ENCODE data around the gene CD200. TPM values are rescaled to one million over a fixed set of nuclear protein-coding genes. Genes with fewer than 3 reads are reported as not detected.
A peak's percentile ranks its signal among the peaks of the same experiment; 100 is the strongest.

Gene CD200, protein sequence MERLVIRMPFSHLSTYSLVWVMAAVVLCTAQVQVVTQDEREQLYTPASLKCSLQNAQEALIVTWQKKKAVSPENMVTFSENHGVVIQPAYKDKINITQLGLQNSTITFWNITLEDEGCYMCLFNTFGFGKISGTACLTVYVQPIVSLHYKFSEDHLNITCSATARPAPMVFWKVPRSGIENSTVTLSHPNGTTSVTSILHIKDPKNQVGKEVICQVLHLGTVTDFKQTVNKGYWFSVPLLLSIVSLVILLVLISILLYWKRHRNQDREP
- not detected in 2 replicates for total RNA-seq (2014; rRNA removed; shearing (Covaris generic))
- polyA plus RNA-seq (2015; cell fraction: cytosol; rRNA removed) = 0.21 and 0.30 TPM in 2 replicates
- polyA plus RNA-seq (2015; cell fraction: nucleus; rRNA removed) = 0.10 and 0.16 TPM in 2 replicates

DNA sequence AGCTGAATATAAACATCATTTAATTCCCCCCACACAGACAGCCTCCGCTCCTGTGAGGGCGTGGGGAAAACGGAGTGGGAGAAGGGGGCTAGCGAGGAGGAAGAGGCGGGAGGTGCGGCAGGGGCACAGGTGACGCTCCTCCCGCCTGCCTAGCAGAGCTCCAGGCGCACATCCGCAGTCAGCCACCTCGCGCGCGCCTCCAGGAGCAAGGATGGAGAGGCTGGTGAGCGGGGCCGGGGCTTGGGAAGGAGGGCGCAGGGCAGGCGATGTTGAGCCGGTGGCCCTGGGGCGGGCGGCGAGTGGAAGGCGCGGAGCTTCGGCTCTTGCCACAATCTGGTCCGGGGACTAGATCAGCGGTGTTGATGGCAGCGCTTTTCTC is at the start of gene CD200:
Gene CD200 (plus strand): TSS at position 155 of the 379 bp plus-strand sequence. CDS start 57 bp downstream, at position 212.
- no peak for DNase-seq (ENCODE audit: low read depth)

DNA sequence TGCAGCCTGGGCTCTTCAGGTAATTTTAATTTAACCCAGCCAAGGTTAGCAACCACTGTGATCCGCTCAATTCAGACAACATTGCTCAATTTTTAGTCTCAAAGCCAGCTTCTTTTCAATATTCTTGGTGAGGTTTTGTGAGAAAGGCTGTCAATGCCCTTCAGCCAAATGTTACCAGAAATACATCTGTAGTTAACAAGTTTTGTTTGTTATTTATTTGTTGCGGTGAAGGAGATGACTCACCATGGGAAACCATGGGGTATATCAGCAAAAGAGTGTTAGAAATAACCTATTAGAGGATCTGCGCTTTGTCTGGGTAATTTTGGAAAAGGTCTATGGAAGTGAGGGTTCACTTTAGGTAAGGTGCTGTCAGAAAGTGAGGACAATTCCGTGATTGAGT is 43.9 kb upstream of the CD200 start:
- DNase-seq (ENCODE audit: low read depth) = no peak

DNA sequence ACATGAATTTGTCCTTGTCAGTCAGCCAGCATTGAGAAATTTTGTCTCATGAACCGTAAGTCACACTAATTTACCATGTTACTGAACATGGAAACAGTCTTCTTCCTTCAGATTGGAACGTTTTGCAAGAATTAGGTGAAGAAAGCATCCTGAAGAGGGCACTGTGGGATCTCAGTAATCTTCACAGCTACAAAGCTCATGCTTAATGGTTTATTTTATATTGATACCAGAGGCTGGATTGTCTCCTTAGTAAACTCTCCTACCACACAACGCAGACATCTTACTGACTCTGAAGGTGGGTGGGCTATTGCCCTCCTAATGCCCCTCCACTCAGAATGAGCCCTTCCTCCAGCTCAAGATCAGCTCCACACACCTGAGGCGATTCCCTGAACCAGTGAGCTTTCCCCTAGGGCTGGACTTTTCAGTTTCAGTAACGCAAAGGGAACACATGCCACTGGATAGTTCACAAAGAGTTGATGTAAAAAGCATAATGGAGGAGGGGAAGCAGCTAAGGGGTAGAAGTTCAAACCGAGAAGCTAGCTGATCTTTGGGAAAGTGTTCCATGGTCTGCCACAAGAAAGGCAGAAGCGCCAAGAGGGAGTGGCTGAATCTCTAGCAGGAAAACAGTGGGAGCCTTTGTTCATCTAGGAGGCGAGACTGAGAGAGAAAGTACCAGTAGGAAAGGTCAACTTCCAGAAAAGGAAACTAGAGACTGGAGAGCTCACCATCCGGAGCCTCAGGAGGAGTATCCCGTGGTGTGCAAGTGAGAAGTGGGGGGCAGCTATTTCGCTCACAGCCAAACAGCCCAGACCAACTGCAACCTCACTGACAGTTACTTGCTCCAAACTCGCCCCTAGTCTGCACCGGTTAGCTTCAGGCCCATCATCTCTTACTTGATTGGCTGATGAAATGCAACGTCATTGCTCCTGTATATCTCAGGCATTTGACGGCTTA is 39.3 kb upstream of the CD200 start, which contains the start of gene SLC9C1:
Gene SLC9C1 (minus strand): TSS at position 849 of the 954 bp plus-strand sequence. CDS start 7,425 bp downstream, outside the sequence.
- DNase-seq (ENCODE audit: low read depth) = peak; percentile 80

DNA sequence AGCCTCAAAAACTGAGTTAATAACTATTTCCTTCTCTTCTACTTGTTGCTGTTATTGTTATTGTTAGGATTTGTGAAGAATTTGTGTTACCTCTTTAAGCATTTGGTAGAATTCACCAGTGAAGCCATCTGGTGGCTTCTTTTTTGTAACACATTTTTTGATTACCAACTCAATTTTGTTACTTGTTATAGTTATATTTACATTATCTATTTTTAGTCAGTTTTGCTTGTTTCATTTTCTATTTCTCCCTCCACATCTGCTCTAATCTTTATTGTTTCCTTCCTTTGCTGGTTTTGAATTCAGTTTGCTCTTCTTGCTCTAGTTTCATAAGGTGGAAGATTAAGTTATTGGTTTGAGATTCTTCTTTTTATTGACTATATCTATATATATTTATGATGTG is 35.2 kb upstream of the CD200 start:
- DNase-seq (ENCODE audit: low read depth) = no peak

DNA sequence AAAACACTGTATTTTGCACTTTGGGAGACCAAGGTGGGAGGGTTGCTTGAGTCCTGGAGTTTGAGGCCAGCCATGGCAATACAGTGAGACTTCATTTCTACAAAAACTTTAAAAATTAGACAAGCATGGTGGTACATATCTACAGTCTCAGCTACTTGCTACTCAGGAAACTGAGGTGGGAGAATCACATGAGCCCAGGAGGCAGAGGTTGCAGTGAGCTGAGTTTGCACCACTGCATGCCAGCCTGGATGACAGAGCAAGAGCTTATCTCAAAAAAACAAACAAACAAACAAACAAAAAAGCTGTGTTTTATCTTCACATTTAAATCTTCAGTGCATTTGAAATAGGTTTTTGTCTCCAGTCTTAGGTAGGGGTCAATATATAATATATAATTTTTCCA is 34.2 kb upstream of the CD200 start:
- no peak for DNase-seq (ENCODE audit: low read depth)

DNA sequence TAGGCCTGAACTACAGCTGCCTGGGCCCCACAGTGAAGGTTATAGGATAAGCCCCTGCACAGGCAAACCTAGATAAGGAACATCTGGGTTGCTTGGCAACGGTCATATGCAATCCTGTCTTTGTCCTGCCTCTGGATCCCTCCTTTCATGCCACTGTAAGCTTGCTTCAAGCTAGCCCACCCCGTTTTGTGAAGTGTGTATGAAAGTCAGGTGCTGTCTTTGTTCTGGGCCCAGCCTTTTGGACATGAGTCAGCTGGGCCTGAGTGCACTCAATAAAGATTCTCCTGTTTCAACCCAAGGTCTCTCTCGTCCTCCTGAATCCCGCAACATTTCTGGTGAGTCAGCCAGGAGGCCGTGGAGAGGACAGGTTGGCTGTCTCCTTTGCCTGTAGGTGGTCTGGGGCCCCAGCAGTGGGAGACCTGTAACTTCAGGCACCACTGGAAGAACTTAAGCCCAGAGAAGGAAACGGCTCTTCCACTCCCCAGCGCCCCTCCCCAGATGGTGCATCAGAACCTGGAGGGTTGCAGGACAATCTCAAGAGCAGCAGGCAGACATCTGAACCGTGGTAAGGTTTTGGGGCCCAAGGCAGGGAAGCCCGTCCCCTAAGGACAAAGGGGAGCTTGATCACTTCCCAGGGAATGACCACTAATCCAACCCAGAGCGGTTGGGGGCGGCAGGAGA is 30.7 kb upstream of the CD200 start:
- DNase-seq (ENCODE audit: low read depth) = peak; percentile 47

DNA sequence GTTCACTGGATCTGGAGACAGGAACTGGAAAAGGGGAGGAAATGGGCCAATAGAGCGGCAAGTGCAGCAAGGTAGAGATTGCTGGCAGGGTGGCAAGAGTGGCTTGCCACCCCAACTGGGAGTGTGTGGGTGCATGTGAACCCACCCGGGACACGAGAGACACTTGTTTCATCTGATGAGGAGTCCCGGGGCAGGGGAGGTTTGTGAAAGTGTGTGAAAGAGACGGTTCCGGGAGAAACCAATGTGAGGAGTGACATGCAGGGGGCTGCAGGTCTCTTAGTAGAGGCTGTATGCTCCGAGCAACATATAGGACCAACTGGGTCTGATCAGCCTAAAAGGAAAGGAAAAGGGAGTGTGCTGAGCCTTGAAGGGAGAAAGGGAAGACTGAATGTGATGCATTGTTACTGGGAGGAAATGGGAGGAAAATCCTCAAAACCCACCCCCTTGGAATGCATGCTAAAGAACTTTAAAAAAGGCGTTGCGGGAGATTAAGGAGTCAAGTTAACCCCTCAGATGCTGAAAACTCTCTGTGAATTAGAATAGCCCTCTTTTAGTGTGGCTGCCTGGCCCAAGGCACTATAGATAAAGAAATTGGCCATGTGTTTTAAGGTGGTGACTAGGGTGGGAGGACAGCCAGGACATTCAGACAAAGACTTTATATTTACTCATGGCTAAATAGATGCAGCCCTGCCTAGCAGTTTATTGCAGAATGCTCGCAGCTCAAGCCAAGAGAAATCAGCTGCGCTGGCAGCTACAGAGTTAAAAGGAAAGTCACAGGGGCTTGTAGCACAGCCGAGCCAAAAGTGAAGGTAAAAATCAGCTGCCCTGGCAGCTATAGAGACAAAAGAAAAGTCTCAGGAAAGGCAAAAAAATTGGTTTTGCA is 29.8 kb upstream of the CD200 start:
- no peak for DNase-seq (ENCODE audit: low read depth)

DNA sequence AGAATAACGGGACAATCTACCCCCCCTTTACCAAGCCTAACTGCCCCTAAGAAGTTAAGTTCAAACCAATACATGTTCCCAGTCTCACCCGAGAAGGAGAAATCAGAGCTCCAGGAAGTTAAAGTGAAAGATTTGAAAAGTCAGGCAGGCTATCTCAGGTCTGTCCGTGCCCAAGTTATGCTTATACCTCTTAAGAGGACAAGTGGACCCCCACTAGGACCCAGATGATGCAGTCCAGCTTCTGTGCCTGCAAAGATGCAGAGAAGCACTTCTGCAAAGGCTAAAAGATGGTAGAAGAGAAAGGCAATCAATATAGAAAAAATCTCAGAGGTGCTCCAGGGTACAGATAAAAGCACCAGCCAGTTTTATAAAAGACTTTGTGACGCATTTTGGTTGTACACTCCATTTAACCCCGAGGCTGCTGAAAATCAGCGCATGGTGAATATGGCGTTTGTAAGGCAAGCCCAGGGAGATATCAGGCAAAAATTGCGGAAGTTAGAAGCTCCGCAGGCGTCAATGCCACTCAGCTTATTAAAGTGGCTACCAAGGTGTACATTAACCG is 29.1 kb upstream of the CD200 start:
- DNase-seq (ENCODE audit: low read depth) = no peak

DNA sequence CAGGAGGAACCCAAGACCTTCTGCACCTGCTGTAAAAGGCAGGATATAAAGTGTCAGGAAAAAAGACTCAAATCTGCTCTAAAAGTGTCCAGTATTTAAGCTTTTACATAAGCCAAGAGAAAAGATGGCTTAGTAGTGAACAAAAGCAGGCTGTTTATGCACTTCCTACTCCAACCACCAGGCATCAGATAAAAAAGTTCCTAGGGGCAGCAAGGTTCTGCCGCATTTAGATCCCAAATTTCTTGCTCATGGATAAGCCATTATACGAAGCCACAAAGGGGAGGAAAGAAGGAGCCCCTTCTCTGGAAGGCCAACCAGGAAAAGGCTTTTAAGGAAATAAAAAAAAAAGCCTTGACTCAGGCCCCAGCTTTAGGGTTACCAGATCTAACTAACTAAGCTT is 28.3 kb upstream of the CD200 start:
- DNase-seq (ENCODE audit: low read depth) = no peak

DNA sequence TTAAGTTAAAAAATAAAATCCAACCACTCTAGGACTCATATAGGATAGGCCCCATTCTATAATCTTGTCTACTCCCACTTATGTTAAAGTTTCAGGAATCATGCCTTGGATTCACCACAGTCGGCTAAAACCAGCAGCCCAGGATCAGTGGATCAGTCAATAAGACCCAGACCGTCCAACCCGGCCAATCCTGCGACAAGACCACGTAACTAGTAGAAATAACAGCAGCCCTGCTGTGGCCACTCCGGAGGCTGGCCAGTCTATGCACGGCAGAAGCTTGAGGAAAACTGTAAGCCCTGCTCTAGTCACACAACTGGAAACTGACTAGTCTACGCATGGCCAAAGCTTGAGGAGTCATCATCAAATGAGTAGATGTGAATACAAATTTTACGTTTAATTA is 26.1 kb upstream of the CD200 start:
- no peak for DNase-seq (ENCODE audit: low read depth)

DNA sequence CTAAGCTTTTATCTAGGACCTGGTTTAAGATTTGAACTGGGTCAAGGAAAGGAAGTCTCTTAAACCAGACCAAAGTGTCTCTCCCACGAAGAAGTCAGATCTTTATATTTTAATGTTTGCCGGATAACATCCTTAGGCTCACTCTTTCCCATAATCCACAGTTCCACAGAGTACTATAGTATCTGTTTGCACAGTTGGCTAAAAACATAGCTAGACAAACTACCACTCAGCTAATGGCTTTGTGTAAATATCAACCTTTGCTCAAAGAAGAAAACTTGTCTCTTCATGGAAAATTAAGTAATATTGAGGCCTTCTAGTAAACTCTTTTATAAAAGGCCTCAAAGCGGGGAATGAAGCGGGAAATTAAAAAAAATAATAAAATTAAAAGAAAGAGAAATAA is 25.4 kb upstream of the CD200 start:
- no peak for DNase-seq (ENCODE audit: low read depth)

DNA sequence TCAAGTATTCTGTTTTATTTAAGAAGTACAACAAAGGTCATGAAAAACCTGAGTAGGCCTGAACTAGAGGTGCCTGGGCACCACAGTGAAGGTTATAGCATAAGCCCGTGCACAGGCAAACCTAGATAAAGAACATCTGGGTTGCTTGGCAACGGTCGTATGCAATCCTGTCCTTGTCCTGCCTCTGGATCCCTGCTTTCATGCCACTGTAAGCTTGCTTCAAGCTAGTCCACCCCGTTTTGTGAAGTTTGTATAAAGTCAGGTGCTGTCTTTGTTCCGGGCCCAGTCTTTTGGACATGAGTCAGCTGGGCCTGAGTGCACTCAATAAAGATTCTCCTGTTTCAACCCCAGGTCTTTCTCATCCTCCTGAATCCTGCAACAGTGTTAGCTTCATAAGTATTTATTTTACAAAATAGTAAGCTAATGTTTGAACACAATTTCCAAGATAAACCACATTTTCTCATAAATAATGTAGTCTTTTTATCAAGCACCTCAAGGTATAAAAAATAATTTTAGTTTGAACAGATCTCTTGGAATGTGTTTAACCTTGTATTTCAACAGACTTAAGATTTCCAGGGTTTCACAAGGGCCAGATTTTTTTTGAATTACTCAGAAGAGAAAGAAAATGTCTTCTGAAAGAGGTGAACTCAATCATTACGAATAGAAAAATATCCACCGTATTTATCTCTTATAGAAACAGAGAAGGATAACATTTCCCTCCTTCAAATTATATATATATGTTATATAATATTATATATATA is 24.6 kb upstream of the CD200 start:
- DNase-seq (ENCODE audit: low read depth) = no peak

DNA sequence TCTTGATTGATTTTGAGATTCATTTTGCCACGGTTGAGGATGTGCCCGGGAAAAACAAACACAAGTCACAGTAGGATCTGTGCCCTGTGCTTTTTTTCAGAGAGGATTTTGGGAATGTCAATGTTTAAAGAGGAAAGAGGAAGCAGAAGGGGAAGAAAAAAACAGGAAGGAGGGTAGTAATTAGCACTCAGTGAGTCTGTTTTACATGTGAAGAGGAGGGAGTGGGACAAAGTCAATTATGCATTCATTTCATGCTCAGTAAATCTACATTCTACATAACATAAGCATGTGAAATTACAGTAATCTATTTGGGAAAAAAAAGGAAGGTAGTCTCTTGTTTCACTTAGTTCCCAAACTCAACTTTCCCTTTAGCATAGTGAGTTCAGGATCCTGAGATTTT is 18.3 kb upstream of the CD200 start:
- DNase-seq (ENCODE audit: low read depth) = no peak

DNA sequence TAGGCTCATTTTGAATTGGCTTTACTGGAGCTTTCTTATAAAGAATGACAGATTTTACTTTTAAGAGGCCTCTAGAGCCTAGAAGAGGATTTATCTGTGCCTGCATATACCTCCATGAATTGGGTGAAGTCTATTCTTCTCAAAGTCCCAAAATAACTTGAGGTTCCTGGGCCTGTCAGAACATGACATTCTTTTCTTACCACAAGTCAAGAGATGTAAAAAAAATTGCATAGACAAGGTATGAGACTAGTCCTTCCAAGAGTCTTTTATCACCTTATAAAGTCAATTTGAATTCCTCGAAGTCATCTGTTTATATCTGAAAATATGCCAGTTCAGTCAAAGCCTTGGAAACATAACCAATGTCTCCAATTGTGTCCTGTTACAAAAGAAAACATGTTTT is 17.2 kb upstream of the CD200 start:
- DNase-seq (ENCODE audit: low read depth) = no peak

DNA sequence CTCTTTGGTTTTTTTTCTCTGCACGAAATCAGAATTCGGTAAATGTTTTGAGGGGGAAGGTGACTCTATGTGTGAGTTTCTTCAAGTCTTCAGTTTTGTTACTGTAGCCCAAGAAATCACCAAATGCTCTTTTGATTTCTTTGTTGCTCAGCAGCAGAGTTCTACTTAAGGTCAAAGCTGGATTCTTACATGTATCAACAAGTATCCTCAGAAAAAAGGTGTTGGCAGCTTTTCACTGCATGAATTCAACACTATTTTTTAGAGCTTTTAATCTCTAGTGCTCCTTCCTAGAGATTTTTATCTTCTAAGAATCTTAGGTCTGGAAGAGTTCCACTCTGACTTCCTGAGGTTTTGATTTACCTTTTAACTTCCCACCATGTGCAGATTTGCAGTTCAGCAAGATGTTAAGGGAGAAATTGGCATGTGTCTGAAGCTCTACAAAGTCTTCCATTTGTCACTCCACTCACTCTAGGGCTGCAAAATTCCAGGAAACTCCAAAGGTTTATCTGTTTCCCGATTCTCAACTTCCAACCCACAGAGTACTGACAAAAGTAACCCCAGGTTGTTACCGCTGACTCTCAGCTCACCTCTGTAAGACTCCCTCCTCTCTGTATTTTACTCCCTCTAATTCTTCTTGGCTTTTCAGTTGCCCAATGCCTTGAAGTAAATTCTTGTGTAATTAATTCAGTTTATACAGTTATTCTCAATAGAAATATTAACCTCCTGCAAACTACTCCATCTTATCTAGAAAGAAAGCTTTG is 13.3 kb upstream of the CD200 start:
- no peak for DNase-seq (ENCODE audit: low read depth)

DNA sequence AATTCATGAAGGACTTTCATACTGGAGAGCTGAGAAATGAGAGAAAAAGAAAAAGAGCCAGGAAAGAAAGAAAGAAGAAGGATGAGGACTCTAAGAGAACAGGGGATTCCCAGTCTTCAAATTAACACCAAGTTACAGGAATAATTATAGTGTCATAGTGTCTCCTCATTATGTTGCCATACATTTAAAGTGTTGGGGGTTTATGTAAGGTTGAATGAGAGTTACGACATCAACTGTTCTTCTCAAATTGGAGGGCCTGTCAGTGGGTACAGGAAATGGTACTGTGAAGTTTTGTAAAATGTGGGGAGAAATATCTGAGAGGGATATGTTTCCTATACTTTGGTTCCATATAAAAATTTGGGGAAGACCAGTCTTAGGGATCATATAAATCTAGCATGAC is 12.3 kb upstream of the CD200 start:
- DNase-seq (ENCODE audit: low read depth) = no peak

DNA sequence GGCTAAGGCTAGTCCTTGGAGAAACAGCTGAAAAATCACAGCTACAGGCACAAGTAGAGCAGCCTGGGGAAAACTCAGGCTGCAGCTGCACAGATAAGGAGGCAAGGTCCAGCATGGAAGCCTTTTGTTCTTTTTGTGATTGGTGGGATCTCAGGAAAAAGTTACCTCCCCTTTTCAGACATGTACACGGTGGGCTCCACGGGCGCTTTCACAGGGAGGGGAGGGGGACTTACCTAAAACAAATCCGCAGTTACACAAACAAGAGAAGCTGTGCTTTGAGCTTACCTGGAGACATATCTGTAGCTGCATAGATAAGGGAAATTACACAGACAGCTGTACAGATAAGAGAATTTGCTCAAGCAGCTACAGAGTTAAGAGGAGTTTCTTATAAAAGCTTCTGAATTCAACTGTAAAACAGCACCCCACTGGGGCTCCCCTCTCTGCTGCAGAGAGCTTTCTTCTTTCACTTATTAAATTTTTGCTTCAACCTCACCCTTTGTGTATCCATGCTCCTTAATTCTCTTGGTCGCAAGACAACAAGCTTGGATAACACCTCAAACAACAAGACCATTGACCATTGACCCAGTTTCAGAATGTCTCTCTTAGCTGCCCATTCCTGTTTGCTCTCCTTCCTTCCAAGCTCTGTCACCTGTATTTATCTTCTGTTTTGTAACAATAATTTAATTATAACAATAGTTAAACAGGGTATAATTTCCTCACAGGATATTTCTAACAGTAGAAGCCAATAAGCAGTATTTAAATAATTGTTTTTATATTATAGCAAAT is 10.9 kb upstream of the CD200 start:
- DNase-seq (ENCODE audit: low read depth) = no peak

DNA sequence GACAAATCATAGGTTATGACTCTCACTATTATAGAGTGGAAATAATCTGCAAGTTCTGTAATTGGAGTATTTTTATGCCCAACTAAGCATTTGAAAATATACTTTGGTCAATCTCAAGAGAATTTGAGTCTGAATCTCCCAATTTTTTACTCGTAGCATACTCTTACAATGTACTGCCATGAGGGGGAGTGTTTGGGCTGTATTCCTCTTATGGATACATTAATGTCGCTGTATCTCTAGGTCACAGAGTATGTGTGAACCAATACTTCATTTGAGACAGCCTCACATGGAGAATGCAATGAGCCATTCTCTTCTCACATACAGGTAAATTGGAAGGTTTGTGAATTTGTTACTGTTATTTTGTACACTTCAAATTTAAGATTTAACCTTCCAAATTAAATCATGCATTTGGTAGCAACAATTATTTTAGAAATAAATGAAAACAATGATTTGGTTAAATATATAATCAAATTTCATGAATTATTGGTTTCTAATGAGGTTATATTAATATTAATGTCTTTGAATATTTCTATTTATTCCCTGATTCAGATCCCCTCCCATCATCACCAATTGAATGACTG is 5.5 kb upstream of the CD200 start:
- DNase-seq (ENCODE audit: low read depth) = peak; percentile 62
